UCSD-AML1 (cell line): ENCODE results near the gene PPM1E.
"Not testable (repeated sequence)": the region's sequence is repeated elsewhere in the genome, so short reads cannot be mapped to it uniquely, and the experiment has no call there.

Experiments used
- DNase-seq: peaks from one replicate; lab custom pipeline; 2025; ENCODE audit not compliant: unreplicated experiment; lab: John Stamatoyannopoulos, UW

PPM1E gene

GRCh38 chr17:58755577-58756245 lies at the start of gene PPM1E:
PPM1E (plus strand) TSS chr17:58755854.
- DNase-seq, result no peak

- DNase-seq, result no peak
These were observed 49.1 kb upstream of the PPM1E start for GRCh38 chr17:58706351-58707140.

GRCh38 chr17:58710948-58711552 lies 44.6 kb upstream of the PPM1E start:
- DNase-seq, result no peak

- DNase-seq, result no peak
These were observed 33.4 kb upstream of the PPM1E start for GRCh38 chr17:58722274-58722673.

GRCh38 chr17:58722696-58723095 lies 33.0 kb upstream of the PPM1E start:
- DNase-seq, result no peak

- no peak for DNase-seq
These were observed 26.9 kb upstream of the PPM1E start for GRCh38 chr17:58728798-58729197.

GRCh38 chr17:58730937-58731336 lies 24.7 kb upstream of the PPM1E start:
- no peak for DNase-seq

GRCh38 chr17:58734040-58734439 lies 21.6 kb upstream of the PPM1E start:
- no peak for DNase-seq

- no peak for DNase-seq
These were observed 20.8 kb upstream of the PPM1E start for GRCh38 chr17:58734811-58735210.

- no peak for DNase-seq
These were observed 14.5 kb upstream of the PPM1E start for GRCh38 chr17:58741121-58741625.

GRCh38 chr17:58747674-58748073 lies 8.0 kb upstream of the PPM1E start:
- no peak for DNase-seq

GRCh38 chr17:58749627-58750026 lies 6.0 kb upstream of the PPM1E start:
- not testable (repeated sequence) for DNase-seq

- no peak for DNase-seq
These were observed 2.6 kb upstream of the PPM1E start for GRCh38 chr17:58753026-58753425.

GRCh38 chr17:58755269-58755576 lies 431 bp upstream of the PPM1E start:
- no peak for DNase-seq

- no peak for DNase-seq
These were observed 850 bp downstream of the PPM1E start for GRCh38 chr17:58756246-58757161.

GRCh38 chr17:58757162-58757613 lies 1.5 kb downstream of the PPM1E start:
- DNase-seq, result no peak

- no peak for DNase-seq
These were observed 3.2 kb downstream of the PPM1E start for GRCh38 chr17:58758890-58759289.

- no peak for DNase-seq
These were observed 3.9 kb downstream of the PPM1E start for GRCh38 chr17:58759522-58759921.

GRCh38 chr17:58760248-58760647 lies 4.6 kb downstream of the PPM1E start:
- no peak for DNase-seq

- DNase-seq, result no peak
These were observed 7.6 kb downstream of the PPM1E start for GRCh38 chr17:58763263-58763662.

GRCh38 chr17:58764373-58764772 lies 8.7 kb downstream of the PPM1E start:
- DNase-seq, result no peak
